ENCODE data around the gene ADAM22. TPM values are rescaled to one million over a fixed set of nuclear protein-coding genes. Genes with fewer than 3 reads are reported as not detected.

Gene ADAM22
- polyA plus RNA-seq (2012; ENCODE audit: insufficient read length, low read depth): 0.04 TPM

GRCh38 chr7:87933953-87934698 is at the start of gene ADAM22:
ADAM22 (plus strand) TSS chr7:87934251; CDS start chr7:87934466, 215 bp downstream.
- 0 out of 2 replicates have a peak, but pooled peaks have one; percentile 31 for TF ChIP-seq POLR2AphosphoS5 (IDR thresholded peaks at IDR 0.05; ENCODE audit: low read depth, low read length)
- TF ChIP-seq REST (IDR thresholded peaks at IDR 0.05; ENCODE audit: insufficient read depth in 1 of 2, low read depth in 2 of 2, low read length in 2 of 2): no peak
- no peak for TF ChIP-seq SIN3A (IDR thresholded peaks at IDR 0.05; ENCODE audit: borderline replicate concordance, insufficient read depth, low read length)
- TF ChIP-seq FOXP2 (optimal IDR thresholded peaks at IDR 0.05; ENCODE audit: borderline replicate concordance, extremely low read depth, extremely low read length, insufficient read depth): peak; percentile 30
- TF ChIP-seq TAF1 (IDR thresholded peaks at IDR 0.05; ENCODE audit: borderline replicate concordance, insufficient read depth, low read length): no peak

GRCh38 chr7:87885018-87885417 is 49.0 kb upstream of the ADAM22 start:
- TF ChIP-seq SIN3A (IDR thresholded peaks at IDR 0.05; ENCODE audit: borderline replicate concordance, insufficient read depth, low read length) (no peak), REST (IDR thresholded peaks at IDR 0.05; ENCODE audit: insufficient read depth in 1 of 2, low read depth in 2 of 2, low read length in 2 of 2) (no peak), TAF1 (IDR thresholded peaks at IDR 0.05; ENCODE audit: borderline replicate concordance, insufficient read depth, low read length) (no peak), POLR2AphosphoS5 (IDR thresholded peaks at IDR 0.05; ENCODE audit: low read depth, low read length) (no peak), FOXP2 (optimal IDR thresholded peaks at IDR 0.05; ENCODE audit: borderline replicate concordance, extremely low read depth, extremely low read length, insufficient read depth) (no peak)

GRCh38 chr7:87886875-87887274 is 47.2 kb upstream of the ADAM22 start:
- no peak for TF ChIP-seq FOXP2 (optimal IDR thresholded peaks at IDR 0.05; ENCODE audit: borderline replicate concordance, extremely low read depth, extremely low read length, insufficient read depth)
- no peak for TF ChIP-seq SIN3A (IDR thresholded peaks at IDR 0.05; ENCODE audit: borderline replicate concordance, insufficient read depth, low read length)
- no peak for TF ChIP-seq REST (IDR thresholded peaks at IDR 0.05; ENCODE audit: insufficient read depth in 1 of 2, low read depth in 2 of 2, low read length in 2 of 2)
- no peak for TF ChIP-seq POLR2AphosphoS5 (IDR thresholded peaks at IDR 0.05; ENCODE audit: low read depth, low read length)
- TF ChIP-seq TAF1 (IDR thresholded peaks at IDR 0.05; ENCODE audit: borderline replicate concordance, insufficient read depth, low read length): no peak

GRCh38 chr7:87895363-87895762 is 38.7 kb upstream of the ADAM22 start:
- no peak for TF ChIP-seq POLR2AphosphoS5 (IDR thresholded peaks at IDR 0.05; ENCODE audit: low read depth, low read length)
- TF ChIP-seq REST (IDR thresholded peaks at IDR 0.05; ENCODE audit: insufficient read depth in 1 of 2, low read depth in 2 of 2, low read length in 2 of 2): no peak
- TF ChIP-seq FOXP2 (optimal IDR thresholded peaks at IDR 0.05; ENCODE audit: borderline replicate concordance, extremely low read depth, extremely low read length, insufficient read depth): no peak
- TF ChIP-seq SIN3A (IDR thresholded peaks at IDR 0.05; ENCODE audit: borderline replicate concordance, insufficient read depth, low read length): no peak
- no peak for TF ChIP-seq TAF1 (IDR thresholded peaks at IDR 0.05; ENCODE audit: borderline replicate concordance, insufficient read depth, low read length)

Data from PFSK-1 (cell line).